Sigmoid colon (tissue), 4 donors: ENCODE measurements around the gene PRRT1.

ENCODE experiments used
- CTCF ChIP-seq, 4 experiments: fragments of 450-650 bp in 3 of 4; fragments of 200-600 bp in 1 of 4; IDR thresholded peaks; one replicate each; pipeline ENCODE4 v1.5.1; 2016 to 2019; ENCODE audit warnings: antibody characterized with exemption in 4 of 4, mild to moderate bottlenecking in 3 of 4, moderate library complexity in 2 of 4
- POLR2A ChIP-seq, 2 donors: fragments of 450-650 bp; IDR thresholded peaks; one replicate each; pipeline ENCODE4 v1.6.1; 2016; ENCODE audit warnings: antibody characterized with exemption in 2 of 2, mild to moderate bottlenecking in 2 of 2, moderate library complexity in 2 of 2
- POLR2AphosphoS5 ChIP-seq, 4 donors: sonication (generic); formaldehyde crosslinking; IDR thresholded peaks; one replicate each; pipeline ENCODE4 v1.6.1; 2017; ENCODE audit warnings: antibody characterized with exemption in 4 of 4

- TF ChIP-seq CTCF (IDR thresholded peaks at IDR 0.05) (no peak), POLR2AphosphoS5 (IDR thresholded peaks at IDR 0.05) (no peak), POLR2A (IDR thresholded peaks at IDR 0.05) (no peak)
These were observed 32.4 kb upstream of the PRRT1 start, which contains the start of gene AGER for GRCh38 chr6:32184084-32184640.
